HG03159 (cell line): ENCODE results near the gene ADARB1.

ENCODE experiments used
- ATAC-seq: cut with Tn5 transposase; IDR thresholded peaks from one replicate; pipeline ENCODE4 v1.9.1; 2021; ENCODE audit warnings: mild to moderate bottlenecking, moderate library complexity; ENCODE audit not compliant: unreplicated experiment

Gene ADARB1

DNA sequence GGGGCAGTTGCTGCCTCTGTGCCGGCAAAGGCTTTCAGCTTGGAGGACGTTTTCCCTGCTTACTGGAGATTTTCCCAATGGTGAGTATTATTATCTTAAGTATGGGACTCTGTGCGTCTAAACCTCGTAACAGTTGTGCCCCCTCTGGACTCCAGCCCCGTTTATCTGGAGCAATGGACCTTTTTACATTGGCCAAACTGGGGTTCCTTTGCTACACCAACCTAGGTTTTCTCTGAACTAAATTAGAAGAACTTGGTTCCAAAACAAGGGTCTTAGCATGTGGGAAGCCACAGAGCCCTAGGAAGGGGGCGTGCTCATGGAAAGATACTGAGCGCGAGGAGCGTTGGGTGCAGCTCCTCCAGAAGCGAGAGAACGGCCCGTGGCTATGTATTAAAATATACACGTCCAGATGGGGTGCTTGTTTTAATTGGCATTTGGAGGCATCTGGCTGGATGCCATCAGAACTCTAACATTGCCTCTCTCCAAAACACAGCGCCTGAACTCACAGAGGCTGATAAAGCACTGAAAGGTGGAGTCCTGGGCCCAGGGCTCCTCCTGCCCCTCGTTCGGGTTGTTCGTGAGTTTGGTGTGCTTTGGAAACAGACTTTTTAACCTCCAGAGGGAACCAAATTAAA, 184.9 kb downstream of the ADARB1 start:
- ATAC-seq, result no peak

DNA sequence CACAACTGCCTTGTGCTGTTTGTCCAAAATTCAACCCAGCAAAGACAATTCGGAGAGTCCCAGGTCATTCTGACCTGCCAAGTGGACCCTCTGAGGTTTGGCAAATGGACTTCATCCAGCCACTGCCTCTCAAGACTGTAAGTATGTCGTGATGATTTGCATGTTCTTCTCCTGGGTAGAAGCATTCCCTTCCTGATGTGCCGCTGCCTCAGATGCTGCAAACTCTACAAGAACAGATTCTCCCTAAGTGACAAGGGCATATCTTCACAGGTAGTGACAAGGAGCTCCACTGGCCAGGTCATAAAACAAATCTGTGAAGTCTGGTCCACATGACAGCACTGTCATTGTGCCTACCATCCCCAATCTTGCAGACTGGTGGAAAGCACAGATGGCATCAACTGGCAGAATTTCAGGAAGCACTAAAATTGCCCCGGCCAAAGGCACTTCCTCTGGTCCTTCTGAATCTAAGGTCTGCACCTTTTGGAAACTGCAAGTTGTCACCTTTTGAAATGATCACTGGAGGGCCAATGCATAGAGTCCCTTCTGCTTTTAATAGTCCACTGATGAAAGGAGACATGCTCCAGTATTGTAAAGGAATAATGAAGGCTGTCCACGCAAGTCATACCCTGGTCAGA, 185.9 kb downstream of the ADARB1 start:
- ATAC-seq, result no peak

DNA sequence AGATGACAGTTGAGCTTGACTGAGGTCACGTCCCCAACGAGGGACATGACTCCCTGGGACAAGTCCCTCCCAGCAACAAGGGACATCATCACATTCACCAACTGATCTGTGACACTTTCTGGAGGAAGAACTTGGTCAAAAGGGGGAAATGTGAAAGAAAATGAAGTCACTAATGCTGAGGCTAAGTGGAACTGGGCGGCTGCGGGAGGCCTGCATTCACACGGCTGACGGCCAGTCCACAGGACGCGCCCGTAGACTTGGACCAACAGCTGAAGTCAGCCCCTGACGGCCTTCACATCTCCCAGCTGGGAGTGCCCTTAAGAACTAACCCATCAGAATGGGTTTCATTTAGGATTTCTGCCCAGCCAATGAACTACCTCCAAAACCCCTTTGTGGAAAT, 186.7 kb downstream of the ADARB1 start:
- no peak for ATAC-seq

DNA sequence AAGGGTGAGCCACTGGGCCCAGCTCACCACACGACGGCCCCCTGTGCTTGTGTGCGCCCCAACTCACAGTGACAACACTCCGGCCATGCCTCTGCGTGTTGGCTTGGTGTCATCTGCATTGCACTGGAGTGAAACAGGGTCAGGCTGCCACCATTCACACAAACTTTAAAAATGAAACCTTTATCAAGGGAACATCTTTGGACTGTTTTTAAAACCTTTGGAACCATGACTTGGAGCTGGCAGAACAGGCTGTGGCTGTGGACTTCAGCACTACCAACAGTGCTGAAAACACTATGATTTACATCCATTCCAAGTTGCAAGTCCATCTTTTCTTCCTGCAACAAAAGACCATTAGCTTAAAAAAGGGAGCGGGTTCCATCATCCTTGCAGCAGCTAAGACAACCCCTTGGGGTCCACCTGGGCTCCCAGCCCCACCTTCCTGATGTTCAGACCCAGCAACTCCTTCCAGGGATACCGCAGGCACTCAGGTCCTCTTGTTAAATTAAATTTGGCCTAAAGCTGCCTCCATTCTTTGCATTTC, 187.7 kb downstream of the ADARB1 start:
- ATAC-seq, result no peak

DNA sequence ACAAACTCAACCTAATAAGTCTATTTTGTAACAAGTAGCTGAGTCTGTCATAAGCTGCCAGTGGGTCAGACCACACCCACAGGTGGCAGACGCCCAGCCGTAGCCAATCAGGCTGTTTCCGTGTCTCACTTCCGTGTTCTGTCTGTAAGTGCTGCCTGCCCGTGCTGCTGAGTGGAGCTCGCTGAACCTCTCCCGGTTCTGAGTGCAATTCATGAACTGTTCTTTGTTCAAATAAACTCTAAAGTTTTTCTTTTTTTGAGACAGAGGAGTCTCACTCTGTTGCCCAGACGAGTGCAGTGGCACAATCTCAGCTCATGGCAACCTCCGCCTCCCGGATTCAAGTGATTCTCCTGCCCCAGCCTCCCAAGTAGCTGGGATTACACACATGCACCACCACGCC, 188.2 kb downstream of the ADARB1 start:
- no peak for ATAC-seq

DNA sequence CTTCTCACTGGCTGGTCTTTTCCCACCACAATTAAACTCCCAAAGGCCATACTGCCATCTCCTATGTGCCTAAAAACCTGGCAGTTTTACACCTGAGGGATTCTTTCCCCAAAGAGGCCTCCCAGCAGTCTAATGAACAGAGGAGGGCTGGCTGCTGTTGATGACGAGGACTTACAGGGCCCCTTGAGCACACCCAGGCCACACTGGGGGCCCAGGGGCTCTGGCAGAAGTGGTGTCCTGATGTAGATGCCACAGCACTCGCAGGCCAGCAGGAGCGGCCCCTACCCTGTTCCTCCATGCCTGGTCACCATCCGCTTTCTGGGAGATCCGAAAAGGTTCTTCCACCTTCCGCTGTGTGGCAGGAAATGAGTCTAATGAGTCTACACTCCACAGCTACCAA, 189.2 kb downstream of the ADARB1 start:
- ATAC-seq, result no peak

DNA sequence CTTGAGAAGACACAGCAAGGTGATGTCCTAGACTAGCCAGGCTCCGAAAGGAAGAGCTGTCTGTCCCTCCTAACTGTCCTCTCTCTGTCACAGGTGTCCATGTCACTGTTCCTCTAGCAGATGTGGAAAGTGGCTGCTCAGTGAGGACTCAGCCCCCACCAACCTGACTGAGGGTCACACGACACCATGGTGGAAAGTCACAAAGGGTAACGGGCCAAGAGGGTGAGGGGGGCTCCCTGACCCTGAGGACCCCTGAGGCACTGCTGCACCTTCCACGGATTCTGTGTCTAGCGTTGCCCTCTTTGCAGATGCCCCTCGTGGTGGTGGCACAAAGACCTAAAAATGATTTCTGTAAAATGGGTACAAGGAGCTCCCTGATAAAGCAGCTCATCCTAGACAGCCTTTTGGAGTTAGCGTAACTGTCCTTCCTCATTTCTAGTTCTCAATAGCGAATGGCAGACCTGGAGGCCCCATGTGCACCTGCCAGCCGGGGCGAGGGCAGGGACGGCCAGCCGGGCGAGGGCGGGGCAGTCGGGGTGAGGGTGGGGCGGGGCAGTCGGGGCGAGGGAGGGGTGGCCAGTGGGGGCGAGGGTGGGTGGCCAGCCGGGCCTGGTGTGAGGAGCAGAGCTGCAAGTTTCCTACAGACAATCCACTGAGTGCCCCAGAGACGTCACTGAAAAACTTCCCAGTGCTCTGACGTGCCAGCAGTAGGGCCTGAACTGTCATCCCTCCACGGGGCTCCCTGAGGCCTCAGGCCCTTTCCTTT, 189.9 kb downstream of the ADARB1 start:
- no peak for ATAC-seq

DNA sequence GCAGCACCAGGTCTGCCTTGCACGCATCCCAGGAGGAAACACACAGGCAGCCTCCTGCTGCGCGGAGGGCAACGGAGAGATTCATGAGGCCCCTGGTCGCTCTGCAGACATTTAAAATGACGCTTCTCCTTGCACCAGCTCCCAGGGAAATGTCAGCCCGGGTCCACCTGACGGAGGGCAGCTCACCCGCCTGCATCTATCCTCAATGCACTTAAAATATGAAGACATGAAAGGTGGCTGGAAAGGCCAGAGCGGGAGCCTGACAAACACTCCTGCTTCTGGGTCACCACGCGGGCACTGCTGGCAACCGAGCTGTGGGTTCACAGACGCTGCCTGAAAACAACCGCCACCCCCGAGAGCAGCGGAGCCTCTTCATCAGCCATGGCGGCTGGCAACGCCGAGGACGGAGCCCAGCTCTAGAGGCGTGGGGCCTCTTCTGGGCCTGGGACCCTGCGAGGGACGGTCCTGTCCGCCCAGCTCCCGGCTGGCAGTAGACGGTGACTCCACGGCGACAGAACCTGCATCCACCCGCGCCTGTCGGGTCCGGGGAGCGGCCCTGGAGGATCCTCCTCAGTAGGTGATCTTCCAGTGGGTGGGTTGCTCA, 190.6 kb downstream of the ADARB1 start:
- ATAC-seq, result no peak

DNA sequence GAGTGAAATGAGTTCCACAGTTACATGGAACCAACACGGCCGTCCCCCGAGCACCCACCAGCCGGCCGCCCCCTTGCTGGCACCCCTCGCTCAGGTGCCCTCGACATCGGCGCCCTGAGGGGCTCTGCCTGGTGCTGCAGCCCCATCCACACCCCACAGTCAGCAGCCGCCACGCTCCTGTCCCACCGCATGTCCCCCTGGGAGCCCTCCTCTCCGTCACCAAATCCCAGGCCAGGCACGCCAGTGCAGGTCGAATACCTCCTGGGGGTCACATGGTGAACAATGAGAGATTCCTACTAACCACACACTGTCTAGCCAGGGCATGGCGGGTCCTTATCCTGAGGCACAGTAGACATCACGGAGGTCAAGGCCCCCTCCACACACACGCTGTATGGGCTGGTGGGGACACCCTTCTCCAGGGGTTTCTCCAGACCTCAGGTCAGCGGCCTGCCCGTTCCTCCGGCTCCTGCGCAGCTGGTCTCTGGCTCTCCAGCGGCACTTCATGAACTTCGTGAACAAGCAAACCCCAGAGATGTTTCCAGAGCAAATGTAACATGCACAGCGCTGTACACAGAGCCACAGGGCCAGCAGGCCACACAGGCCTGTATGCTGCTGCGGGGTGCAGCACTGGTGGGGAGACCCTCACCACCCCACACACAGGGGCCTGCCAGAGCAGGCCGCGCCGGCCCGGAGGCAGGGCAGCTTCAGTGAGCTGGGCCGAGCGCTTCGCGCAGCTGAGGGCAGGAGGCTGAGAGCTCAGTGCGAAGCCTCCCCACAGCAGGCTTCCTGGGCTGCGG, 191.5 kb downstream of the ADARB1 start:
- ATAC-seq, result no peak

DNA sequence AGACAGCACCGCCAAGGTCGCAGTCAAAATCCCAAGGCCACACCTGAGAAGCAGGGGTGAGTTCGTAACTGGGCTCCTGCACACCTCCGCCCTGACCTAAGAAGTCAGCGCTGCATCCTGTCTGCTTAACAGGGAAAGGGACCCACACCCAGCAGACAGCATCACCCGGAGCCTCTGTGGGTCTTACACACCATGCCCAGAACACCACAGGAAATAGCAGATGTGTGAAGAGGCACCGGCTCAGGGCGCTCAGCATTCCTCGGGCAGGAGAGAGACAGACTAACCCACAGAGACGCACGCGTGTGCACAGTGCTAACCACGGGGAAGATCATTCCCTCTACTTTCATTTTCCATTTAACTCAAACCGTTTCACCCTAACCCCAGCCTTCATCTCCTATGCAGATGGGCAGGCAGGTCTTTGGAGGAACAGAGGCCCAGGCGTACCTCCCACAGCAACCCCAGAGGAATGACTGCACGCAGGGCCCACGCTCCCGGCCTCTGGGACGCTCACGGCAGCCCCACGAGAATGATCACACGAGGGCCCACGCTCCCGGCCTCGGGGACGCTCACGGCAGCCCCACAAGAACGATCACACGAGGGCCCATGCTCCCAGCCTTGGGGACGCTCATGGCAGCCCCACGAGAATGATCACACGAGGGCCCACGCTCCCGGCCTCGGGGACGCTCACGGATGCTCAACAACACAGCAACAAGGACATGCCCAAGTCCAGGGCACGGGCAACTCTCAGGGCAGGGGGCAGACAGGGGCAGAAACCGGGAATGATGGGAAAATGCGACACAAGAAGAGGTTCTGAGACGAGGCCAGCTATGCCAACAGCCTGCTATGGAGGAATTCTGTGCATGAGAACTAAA, 192.4 kb downstream of the ADARB1 start:
- no peak for ATAC-seq

DNA sequence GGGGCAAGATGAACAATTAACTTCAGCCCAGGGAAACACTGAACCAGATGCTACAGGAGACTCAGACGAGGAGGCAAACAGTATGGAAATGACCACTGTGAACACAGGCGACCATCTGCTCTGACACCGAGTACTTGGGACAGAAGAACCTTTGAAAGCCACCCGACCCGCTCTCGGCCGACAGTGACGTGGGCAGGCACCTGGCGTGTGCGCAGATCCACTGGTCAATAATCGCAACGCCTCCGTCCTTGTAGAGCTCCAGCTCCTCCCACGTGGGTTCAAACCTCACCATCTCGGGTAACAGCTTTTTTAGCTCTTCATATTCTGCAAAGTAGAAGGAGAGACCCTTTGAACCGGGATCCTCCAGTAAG, 193.0 kb downstream of the ADARB1 start:
- ATAC-seq, result no peak

DNA sequence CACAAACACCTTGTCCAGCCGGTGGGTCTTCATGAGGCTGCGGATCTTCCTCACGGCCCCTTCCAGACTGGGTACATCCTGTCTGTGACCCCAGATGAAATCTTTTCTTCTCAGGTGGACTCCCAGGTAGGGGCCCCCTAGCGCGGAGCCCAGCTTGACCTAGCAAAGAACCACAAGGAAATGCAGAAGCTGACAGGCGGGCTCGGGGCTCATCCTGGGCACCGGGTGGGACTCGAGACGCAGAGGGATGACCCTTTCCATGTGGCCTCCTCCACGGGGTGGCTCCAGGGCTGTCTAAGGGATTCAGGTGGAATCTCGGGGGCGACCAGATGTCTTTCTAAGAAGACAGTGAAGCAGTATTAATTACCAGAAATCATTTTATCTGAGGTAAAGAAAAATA, 195.5 kb downstream of the ADARB1 start:
- ATAC-seq, result no peak

DNA sequence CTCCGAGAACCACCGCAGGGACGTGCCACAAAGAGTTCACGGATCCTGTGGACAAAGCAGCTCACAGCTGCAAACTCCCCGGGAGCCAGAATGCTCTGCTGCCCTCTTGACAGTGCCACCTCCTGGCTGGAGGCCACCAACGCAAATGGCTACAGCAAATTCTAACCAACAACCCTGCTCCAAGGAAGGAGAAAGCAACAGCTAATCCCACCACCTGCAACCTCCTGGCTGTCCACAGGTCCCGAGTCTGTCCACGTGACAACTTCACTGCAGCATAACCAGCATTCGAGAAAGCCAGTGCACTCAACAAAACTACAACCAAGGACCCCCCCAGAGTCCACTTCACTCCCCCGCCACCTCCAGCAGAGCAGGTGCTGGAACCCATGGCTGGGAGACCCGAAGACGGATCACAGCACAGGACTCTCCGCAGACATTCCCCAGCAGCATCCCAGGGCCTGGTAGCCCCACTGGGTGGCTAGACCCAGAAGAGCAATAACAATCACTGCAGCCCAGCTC, 196.0 kb downstream of the ADARB1 start:
- ATAC-seq, result no peak
